GM18951 (cell line): ENCODE results near the gene MKRN1.
"Not testable (repeated sequence)": the region's sequence is repeated elsewhere in the genome, so short reads cannot be mapped to it uniquely, and the experiment has no call there.

Experiments
- POLR2A ChIP-seq: IDR thresholded peaks from 4 replicates; pipeline ENCODE4 v1.6.1; 2011; ENCODE audit warnings: mild to moderate bottlenecking; ENCODE audit not compliant: insufficient read length, insufficient read depth; ENCODE audit errors: extremely low read depth
- in situ Hi-C: fragments of 300-500 bp; cut with MboI; formaldehyde crosslinking; loops from one replicate; pipeline ENCODE4 v1.12.0; 2022; ENCODE audit warnings: low sequenced_read_pairs, mixed read lengths, inconsistent platforms; ENCODE audit not compliant: unreplicated experiment

MKRN1 gene

DNA sequence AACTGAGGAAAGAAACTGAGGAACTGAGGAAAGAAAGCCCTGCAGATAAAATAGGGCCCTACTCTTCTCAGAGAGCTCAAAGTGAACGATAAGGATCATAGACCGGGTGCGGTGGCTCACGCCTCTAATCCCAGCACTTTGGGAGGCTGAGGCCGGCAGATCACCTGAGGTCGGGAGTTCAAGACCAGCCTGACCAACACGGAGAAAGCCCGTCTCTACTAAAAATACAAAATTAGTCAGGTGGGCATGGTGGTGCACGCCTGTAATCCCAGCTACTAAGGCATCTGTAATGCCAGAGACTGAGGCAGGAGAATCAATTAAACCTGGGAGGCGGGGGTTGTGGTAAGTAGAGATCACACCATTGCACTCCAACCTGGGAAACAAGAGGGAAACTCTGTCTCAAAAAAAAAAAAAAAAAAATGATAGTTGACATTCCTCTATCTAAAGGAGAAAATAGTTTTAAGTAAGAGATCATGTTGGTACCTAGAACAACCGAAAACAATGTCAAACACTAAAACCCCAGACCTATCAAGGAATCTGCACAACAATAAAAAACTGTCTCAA lies 2.5 kb downstream of the MKRN1 start:
- in situ Hi-C loops: no loop called here
- no peak for TF ChIP-seq POLR2A

DNA sequence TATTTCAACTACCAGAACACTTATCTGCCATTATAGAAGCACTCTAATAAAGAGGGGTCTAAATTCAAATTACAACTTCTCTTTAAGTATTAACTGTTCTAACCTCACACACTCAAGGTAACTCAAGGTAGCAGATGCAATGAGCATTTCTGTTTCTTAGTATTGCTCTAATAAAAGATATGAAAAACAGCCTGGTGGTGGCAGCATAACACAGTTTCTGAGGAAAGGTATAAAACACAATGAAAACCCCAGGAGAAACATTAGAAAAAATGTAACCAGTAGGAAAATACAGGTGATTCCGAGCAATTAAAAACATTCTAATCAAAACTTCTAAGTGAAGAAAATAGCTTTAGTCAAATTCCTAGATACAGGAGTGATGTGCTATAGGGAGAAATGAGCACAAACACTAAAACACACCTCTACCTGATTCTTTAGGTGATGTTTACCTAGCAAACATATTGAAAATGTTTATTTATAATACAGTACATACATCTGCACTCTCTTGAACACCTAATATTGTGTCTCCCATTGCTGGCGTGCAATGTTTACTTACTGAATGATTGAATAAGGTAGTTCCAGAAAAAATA lies 3.5 kb downstream of the MKRN1 start:
- in situ Hi-C loops: no loop called here
- TF ChIP-seq POLR2A: no peak

DNA sequence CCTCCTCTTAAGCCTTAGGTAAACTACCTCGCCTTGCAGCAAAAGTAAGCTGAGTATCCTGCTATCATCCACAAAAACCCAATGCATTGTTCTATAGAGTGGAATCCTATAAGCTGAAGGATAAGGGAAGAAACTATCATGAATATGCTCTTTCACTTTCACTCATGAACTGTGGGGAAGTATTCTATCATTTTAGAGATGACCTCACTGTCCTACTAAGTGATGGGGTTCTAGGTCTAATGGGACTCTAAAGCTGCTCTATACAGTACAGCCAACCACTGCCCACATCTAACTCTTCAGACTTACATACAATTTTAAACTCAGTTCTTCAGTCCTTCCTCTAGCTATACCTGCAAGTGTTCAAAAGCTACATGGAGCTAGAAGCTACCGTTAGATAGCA lies 16.2 kb downstream of the MKRN1 start:
- TF ChIP-seq POLR2A: no peak
- in situ Hi-C loops: no loop called here

DNA sequence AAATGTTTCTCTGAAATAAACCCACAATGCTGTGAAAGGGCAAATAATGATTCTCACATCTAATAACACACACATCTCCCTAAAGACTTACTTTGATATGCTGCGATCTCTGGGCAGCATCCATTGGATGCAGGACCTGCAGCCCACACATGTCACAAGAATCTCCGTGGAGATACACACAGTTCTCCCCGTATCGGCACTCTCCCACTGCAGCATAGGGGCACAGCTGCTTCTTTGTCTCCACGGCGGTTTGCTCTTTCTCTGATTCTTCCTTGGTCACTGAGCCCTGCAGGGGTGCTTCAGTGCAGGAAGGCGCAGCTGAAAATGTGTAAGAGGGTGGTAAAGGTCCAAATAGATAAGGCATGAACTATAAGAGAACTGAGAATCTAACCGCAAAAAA lies 20.4 kb downstream of the MKRN1 start:
- in situ Hi-C loops: no loop called here
- TF ChIP-seq POLR2A: no peak

DNA sequence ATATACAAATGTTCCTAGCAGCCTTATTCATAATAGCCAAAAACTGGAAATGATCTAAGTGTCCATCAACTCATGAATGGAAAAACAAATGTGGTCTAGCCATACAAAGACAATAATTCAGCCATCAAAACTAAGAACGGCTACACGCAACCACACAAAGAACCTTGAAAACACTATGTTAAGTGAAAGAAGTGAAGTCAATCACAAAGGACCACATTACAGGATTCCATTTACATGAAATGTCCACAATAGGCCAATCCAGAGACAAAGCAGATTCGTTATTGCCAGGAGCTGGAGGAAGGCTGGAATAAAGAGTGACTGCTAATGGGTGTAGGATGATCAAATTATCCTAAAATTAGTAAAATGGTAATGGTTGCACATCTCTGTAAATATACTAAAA lies 21.1 kb downstream of the MKRN1 start:
- TF ChIP-seq POLR2A: no peak
- in situ Hi-C loops: no loop called here

DNA sequence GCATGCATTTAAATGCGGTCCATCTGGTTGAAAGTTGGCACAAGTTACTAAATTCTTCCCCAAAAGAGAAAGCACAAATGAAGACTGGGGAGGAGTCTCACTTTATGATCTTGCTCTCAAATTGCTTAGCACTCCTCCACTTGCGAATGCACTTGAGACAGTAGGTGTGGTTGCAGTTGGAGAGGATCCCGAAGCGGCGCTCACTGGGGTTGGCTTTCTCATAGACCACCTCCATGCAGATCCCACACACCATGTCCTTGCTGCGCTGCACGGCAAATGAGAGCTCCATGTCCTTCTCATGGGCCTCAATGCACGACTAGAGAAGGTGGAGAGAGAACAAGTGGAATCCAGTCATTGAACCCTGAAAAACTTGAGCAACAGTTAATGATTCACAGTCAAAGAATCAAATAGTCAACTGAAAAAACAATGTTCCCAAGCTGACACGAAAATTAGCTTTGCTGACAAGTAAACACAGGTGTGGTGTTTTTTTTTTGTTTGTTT lies 22.7 kb downstream of the MKRN1 start:
- in situ Hi-C loops: no loop called here
- TF ChIP-seq POLR2A: no peak

DNA sequence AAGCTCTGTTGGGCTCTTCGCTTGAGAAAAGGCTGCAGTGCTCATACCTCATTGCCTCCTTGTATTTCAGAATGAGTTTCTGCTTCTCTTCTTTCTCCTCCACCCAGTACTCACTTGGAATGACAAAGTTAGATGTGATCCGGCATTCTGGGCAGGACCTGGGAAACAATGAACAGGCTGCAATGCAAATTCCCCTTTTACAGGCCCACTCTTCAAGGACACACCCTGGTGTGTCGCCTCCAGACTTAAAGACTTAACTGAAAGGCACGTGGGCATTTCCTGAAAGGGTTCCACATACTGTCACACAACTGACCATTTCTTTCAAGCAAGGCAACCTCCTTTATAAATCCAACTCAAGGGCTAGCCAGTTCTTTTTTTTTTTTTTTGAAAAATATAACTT lies 23.6 kb downstream of the MKRN1 start:
- TF ChIP-seq POLR2A: no peak
- in situ Hi-C loops: no loop called here

DNA sequence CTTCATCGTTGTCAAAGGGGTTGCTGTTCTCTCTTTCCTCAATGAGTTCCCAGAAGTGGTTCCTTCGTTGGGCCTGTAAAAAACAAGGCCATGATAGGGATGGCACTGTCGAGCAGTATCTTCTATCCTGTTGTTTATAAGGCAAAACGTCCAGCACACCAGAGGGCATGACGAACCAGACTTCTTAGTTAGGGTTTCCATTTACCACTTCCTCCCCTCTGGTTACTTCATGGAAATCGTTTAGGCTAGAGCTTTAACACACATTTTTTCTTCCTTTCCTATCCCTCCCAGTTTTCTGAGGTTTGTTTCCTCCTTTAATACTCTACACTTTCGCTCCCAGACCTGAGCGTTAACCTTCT lies 24.7 kb downstream of the MKRN1 start:
- in situ Hi-C loops: no loop called here

DNA sequence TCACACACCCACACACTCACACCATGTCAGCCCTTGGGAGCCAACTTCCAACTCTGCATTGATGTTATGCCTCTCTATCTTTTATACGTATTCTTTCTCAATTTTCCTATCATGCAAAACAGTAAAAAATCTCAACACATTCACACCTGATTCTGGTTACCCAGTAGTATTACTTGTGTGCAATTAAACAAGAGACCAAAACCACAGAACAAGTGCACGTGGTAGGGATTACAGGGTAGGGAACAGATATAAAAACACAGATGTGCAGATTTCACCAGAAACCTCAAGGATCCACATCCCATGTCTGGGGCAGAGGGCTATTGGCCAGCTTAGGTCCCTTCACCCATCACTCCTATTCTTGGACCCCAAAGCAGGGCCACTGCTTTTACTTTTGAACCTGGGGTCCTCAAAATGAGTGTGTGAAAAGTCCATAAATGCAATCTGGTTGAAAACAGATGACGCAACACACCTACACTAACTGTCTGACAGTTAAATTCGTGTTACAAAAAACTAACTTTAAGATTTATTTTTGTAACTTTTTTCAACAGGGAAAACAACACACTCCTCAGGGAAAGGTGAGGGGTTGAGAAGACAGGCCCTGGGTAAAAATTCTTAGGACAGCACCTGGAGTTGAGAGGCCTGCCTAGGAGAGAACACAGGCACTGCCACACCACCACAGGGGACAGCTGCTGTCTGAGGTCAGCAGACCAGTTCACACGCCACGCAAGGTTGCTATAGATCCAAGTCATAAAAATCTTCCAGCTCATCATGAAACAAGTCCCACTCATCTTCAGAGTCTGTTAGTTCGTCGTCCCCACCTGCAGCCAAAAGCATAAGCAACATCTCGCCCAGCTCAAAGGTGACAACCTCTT lies 25.3 kb downstream of the MKRN1 start:
- in situ Hi-C loops: not testable (repeated sequence)

More for the DNA sequence above, 24.7 kb downstream of the MKRN1 start:
- TF ChIP-seq POLR2A: no peak

DNA sequence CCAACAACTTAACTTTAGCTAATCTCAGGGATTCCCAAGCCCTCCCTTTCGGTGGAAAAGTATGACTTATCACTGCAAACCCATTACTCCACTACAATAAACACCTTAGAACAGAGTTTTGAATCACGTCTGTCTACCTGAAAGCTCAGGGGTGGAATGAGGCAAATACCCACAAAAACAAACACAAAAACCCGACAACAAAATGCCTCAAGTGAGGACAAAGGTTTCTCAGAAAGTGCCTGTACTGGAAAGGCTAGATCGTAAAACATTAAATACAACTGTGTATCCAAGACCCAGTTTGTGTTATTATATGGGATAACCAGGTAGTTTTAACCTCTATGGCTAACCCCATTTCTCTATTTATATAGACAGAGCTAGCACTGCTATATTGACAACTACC lies 26.0 kb downstream of the MKRN1 start:
- in situ Hi-C loops: no loop called here
- no peak for TF ChIP-seq POLR2A

DNA sequence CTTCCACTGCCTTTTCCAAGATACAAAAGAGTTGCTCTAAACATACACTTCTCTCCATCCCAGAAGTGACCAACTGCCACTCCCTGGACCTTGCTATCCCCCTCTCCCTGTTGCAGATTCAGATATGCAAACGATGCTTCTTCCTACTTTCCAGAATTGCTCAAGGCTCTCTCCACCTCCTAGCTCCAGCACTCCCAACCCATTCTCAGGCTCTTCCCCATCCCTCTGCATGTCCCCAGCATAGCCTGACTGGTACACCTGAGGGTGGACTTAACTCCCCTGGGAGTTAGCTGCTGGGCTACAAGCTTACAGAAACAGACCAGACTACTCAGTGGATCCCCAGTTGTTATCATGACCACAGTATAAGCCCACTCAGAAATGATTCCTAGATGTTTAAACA lies 27.6 kb downstream of the MKRN1 start:
- in situ Hi-C loops: no loop called here
- TF ChIP-seq POLR2A: no peak

DNA sequence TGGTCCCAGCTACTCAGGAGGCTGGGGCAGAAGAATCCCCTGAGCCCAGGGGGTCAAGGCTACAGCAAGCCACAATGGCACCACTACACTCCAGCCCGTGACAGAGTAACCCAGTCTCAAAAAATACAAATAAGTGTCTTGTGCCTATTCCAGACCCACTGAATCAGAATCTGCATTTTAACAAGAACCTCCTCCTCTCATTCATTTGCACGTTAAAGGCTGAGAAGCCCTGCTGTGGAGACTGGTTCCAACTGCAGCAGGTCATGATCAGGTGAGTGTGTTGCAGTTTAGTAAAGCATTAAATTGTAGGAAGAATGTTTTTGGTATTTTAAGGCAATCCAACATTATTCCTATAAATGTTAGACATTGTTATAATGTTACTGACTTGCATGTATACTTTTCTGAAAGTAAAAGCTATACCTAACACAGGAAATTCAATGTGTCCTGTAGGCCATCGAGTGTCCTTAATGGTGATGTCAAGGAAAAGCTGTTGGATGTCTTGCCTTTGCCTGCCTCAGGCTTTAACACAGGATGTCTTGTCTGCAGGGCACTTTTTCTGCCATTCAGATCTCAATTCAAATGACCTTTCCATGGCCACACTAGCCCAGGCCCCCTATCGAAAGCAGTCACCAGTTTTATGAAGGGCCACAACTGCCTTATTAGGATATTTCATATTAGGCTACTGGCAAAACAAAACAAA lies 30.4 kb downstream of the MKRN1 start:
- in situ Hi-C loops: no loop called here
- TF ChIP-seq POLR2A: no peak

DNA sequence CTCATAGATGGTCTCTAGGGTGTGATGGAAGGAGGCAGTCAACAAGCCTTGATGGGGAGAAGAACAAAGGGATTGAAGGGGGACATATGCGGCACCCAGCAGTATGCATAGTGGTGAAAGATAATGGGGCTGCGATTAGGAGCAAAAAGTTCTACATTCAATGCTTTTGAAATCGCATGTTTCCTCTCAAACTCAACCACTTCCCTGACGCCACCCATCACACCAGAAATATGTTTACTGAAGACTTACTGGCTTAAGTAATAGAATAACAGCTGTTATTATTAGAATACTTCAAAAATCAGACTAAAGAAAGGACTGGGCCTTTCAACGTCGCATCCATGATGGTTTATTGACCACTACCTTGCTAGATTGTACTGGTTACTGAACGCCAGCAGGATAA lies 31.5 kb downstream of the MKRN1 start:
- in situ Hi-C loops: no loop called here
- TF ChIP-seq POLR2A: no peak
